Measurements from ENCODE around the gene DHRS12.

Gene DHRS12

DNA sequence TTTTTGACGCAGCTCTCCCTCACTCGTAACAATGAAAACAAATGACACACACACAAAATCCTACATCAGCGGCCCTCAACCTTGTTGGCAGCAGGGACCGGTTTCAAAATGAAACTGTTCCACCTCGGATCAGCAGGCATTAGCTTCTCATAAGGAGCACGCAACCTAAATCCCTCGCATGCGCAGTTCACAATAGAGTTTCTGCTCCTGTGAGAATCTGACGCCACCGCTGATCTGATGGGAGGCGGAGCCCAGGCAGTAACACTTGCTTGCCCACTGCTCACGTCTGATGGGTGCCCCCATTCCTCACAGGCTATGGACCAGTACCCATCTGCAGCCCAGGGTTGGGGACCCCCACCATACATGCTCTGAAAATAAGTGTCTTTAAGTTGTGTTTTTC lies 43.4 kb downstream of the DHRS12 start:
- Histone ChIP-seq H3K4me3 (replicated peaks; ENCODE audit: low read depth, low read length) (no peak overlapping the region), H3K27me3 (replicated peaks; ENCODE audit: control insufficient read depth, insufficient read depth, low read length) (no peaks in the 10 kb centered on the region), H3K36me3 (ENCODE audit: control insufficient read depth, insufficient read depth, low read length) (no peaks in the 10 kb centered on the region; the same call in 1 of the 2 replicates)
- DNase-seq (ENCODE audit: extremely low read depth, insufficient read length), result no peak
- no peak for TF ChIP-seq CTCF (IDR thresholded peaks at IDR 0.05; ENCODE audit: insufficient read depth, low read length, poor library complexity, severe bottlenecking)

DNA sequence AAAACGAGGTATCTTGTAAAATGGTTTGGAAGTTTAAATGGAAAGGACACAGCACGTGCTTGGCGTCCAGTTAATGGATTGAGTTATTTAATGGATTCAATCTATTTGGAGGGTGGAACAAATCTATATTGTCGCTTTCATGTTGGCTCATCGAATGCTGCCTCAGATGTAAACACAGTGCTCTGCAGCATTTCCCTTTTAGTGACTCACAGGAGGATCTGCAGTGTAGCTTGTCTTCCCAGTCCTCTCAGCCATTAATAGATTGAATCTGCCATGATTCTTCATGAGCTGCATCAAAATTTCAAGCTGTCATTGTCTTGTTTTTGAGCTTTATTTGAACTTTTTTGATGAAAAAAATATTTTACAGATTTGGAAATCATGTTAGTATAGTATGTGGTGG lies 44.7 kb downstream of the DHRS12 start:
- Histone ChIP-seq H3K36me3 (ENCODE audit: control insufficient read depth, insufficient read depth, low read length) (no peaks in the 10 kb centered on the region; the same call in none of the 2 replicates), H3K4me3 (replicated peaks; ENCODE audit: low read depth, low read length) (no peak overlapping the region), H3K27me3 (replicated peaks; ENCODE audit: control insufficient read depth, insufficient read depth, low read length) (no peaks in the 10 kb centered on the region)
- TF ChIP-seq CTCF (IDR thresholded peaks at IDR 0.05; ENCODE audit: insufficient read depth, low read length, poor library complexity, severe bottlenecking), result no peak
- DNase-seq (ENCODE audit: extremely low read depth, insufficient read length), result no peak

- Histone ChIP-seq H3K27me3 (replicated peaks; ENCODE audit: control insufficient read depth, insufficient read depth, low read length) (no peaks in the 10 kb centered on the region), H3K4me3 (replicated peaks; ENCODE audit: low read depth, low read length) (no peak overlapping the region), H3K36me3 (ENCODE audit: control insufficient read depth, insufficient read depth, low read length) (no peaks in the 10 kb centered on the region; the same call in none of the 2 replicates)
- DNase-seq (ENCODE audit: extremely low read depth, insufficient read length), result no peak
- TF ChIP-seq CTCF (IDR thresholded peaks at IDR 0.05; ENCODE audit: insufficient read depth, low read length, poor library complexity, severe bottlenecking), result no peak
Observed at GRCh38 chr13:51758691-51759090, 45.3 kb downstream of the DHRS12 start.

GRCh38 chr13:51756651-51757050 lies 47.3 kb downstream of the DHRS12 start:
- no peaks in the 10 kb centered on the region; the same call in none of the 2 replicates for H3K36me3 ChIP-seq (ENCODE audit: control insufficient read depth, insufficient read depth, low read length)
- H3K27me3 ChIP-seq (replicated peaks; ENCODE audit: control insufficient read depth, insufficient read depth, low read length), result no peaks in the 10 kb centered on the region
- no peak overlapping the region for H3K4me3 ChIP-seq (replicated peaks; ENCODE audit: low read depth, low read length)
- TF ChIP-seq CTCF (IDR thresholded peaks at IDR 0.05; ENCODE audit: insufficient read depth, low read length, poor library complexity, severe bottlenecking), result no peak
- DNase-seq (ENCODE audit: extremely low read depth, insufficient read length), result no peak

GRCh38 chr13:51747438-51748434 lies 56.2 kb downstream of the DHRS12 start:
- TF ChIP-seq CTCF (IDR thresholded peaks at IDR 0.05; ENCODE audit: insufficient read depth, low read length, poor library complexity, severe bottlenecking), result no peak
- Histone ChIP-seq H3K36me3 (ENCODE audit: control insufficient read depth, insufficient read depth, low read length) (no peaks in the 10 kb centered on the region; the same call in 1 of the 2 replicates), H3K4me3 (replicated peaks; ENCODE audit: low read depth, low read length) (no peak overlapping the region), H3K27me3 (replicated peaks; ENCODE audit: control insufficient read depth, insufficient read depth, low read length) (no peaks in the 10 kb centered on the region)
- DNase-seq (ENCODE audit: extremely low read depth, insufficient read length), result no peak
